Endothelial cell of umbilical vein (primary cell): ENCODE results near the gene SIPA1L3. TPM values are rescaled to one million over a fixed set of nuclear protein-coding genes. Genes with fewer than 3 reads are reported as not detected.

ENCODE experiments used
- BruUV-seq: library from RNA; stranded (reverse); fragments of 400-500 nt; replicated peaks from 2 replicates; lab custom pipeline; 2021; lab: Mats Ljungman, UMichigan
- CTCF ChIA-PET: fragments of 300-600, 350-600 bp; sonication (Branson Sonifier 250); formaldehyde crosslinking; loops from one replicate; lab custom pipeline; 2021; ENCODE audit warnings: antibody characterized with exemption, inconsistent platforms; lab: Charles Lee
- POLR2A ChIA-PET: fragments of 300-600, 350-600 bp; sonication (Branson Sonifier 250); formaldehyde crosslinking; loops from one replicate; lab custom pipeline; 2021; ENCODE audit warnings: antibody characterized with exemption, inconsistent platforms; lab: Charles Lee
- DNase-seq: peaks from one replicate; pipeline ENCODE4 v3.0.0-alpha.2; 2011; ENCODE audit warnings: low read depth, low spot score
- FAIRE-seq: peaks from 2 replicates; lab custom pipeline; 2011; peaks lifted over from hg19 to GRCh38; lab: Jason Lieb, UNC
- H2AFZ ChIP-seq: 2 replicates; pipeline ENCODE4 v1.6.0; 2012; ENCODE audit warnings: low read depth, low read length, control low read depth, inconsistent platforms
- H3K27ac ChIP-seq: 2 replicates; pipeline ENCODE4 v1.5.1; 2011; ENCODE audit warnings: low read depth, mild to moderate bottlenecking, control low read depth, low read length, moderate library complexity; ENCODE audit not compliant: insufficient read depth
- H3K27me3 ChIP-seq, 2 experiments: 2 replicates each; pipeline versions ENCODE4 v1.6.0 to v1.6.1; 2011; ENCODE audit warnings: low read length in 2 of 2, mixed read lengths in 1 of 2; ENCODE audit not compliant: control insufficient read depth in 2 of 2, insufficient read depth in 2 of 2
- H3K36me3 ChIP-seq, 2 experiments: 2 replicates in 1 of 2; 3 replicates in 1 of 2; pipeline ENCODE4 v1.5.1; 2011; ENCODE audit warnings: low read length in 2 of 2, mild to moderate bottlenecking in 1 of 2, moderate library complexity in 1 of 2; ENCODE audit not compliant: control insufficient read depth in 2 of 2, insufficient read depth in 2 of 2; ENCODE audit errors: extremely low read depth in 1 of 2
- H3K4me1 ChIP-seq: 3 replicates; pipeline ENCODE4 v1.5.1; 2011; ENCODE audit warnings: mild to moderate bottlenecking, low read length; ENCODE audit not compliant: control insufficient read depth, insufficient read depth; ENCODE audit errors: extremely low read depth
- H3K4me2 ChIP-seq: 2 replicates; pipeline ENCODE4 v1.6.1; 2011; ENCODE audit warnings: low read length, control low read depth, mixed read lengths; ENCODE audit not compliant: insufficient read depth
- H3K4me3 ChIP-seq, 3 experiments: fragments of 200-600 bp in 1 of 3; sonication (generic), shearing (Covaris generic) in 1 of 3; replicated peaks in 1 of 3; 2 replicates each; pipeline ENCODE4 v1.5.1; 2011 to 2016; ENCODE audit warnings: control low read depth in 3 of 3, low read length in 3 of 3, mild to moderate bottlenecking in 2 of 3, inconsistent platforms in 1 of 3, low read depth in 1 of 3, moderate library complexity in 1 of 3; ENCODE audit not compliant: insufficient read depth in 1 of 3
- H3K79me2 ChIP-seq: 2 replicates; pipeline ENCODE4 v1.6.0; 2012; ENCODE audit warnings: low read length, inconsistent platforms; ENCODE audit not compliant: control insufficient read depth, insufficient read depth
- H3K9ac ChIP-seq: replicated peaks from 2 replicates; pipeline ENCODE3; 2011; ENCODE audit warnings: low read length, control low read depth; ENCODE audit not compliant: insufficient read depth; ENCODE audit errors: extremely low read depth
- H3K9me1 ChIP-seq: replicated peaks from 3 replicates; pipeline ENCODE4 v1.6.0; 2011; ENCODE audit warnings: mild to moderate bottlenecking, low read length; ENCODE audit not compliant: control insufficient read depth, insufficient read depth; ENCODE audit errors: extremely low read depth
- H3K9me3 ChIP-seq: replicated peaks from 2 replicates; pipeline ENCODE4 v1.5.1; 2012; ENCODE audit warnings: low read length, inconsistent platforms; ENCODE audit not compliant: control insufficient read depth, insufficient read depth
- H4K20me1 ChIP-seq: replicated peaks from 2 replicates; pipeline ENCODE3; 2011; ENCODE audit warnings: mild to moderate bottlenecking, low read length; ENCODE audit not compliant: control insufficient read depth, insufficient read depth; ENCODE audit errors: extremely low read depth
- CTCF ChIP-seq, 2 donors: IDR thresholded peaks; 1 replicate in 1 of 2; 2 replicates in 1 of 2; pipeline ENCODE4 v1.5.1; 2011; ENCODE audit warnings: low read length in 2 of 2, mild to moderate bottlenecking in 2 of 2, moderate library complexity in 2 of 2, control low read depth in 1 of 2, inconsistent platforms in 1 of 2, low read depth in 1 of 2; ENCODE audit not compliant: insufficient read depth in 1 of 2; ENCODE audit errors: extremely low read depth in 1 of 2
- EZH2 ChIP-seq: IDR thresholded peaks from 2 replicates; pipeline ENCODE4 v1.6.1; 2012; ENCODE audit warnings: borderline replicate concordance, low read depth, mild to moderate bottlenecking, moderate library complexity, low read length, inconsistent platforms; ENCODE audit not compliant: severe bottlenecking
- FOS ChIP-seq: IDR thresholded peaks from 2 replicates; pipeline ENCODE4 v1.6.1; 2011; ENCODE audit warnings: mild to moderate bottlenecking, low read length, moderate library complexity, borderline replicate concordance; ENCODE audit not compliant: insufficient read depth
- GATA2 ChIP-seq: IDR thresholded peaks from 2 replicates; pipeline ENCODE4 v1.7.0; 2011; ENCODE audit warnings: low read depth, mild to moderate bottlenecking, moderate library complexity, mixed read lengths, low read length; ENCODE audit not compliant: insufficient read length, insufficient read depth
- JUN ChIP-seq: IDR thresholded peaks from 2 replicates; pipeline ENCODE4 v1.6.1; 2011; ENCODE audit warnings: borderline replicate concordance, low read depth; ENCODE audit not compliant: insufficient read length, insufficient read depth
- MAX ChIP-seq: IDR thresholded peaks from 2 replicates; pipeline ENCODE4 v1.6.1; 2011; ENCODE audit not compliant: insufficient read depth, insufficient read length
- MYC ChIP-seq: IDR thresholded peaks from one replicate; pipeline ENCODE4 v1.6.1; 2011; ENCODE audit warnings: mild to moderate bottlenecking, low read depth, low read length
- POLR2A ChIP-seq: IDR thresholded peaks from 2 replicates; pipeline ENCODE4 v1.6.1; 2012; ENCODE audit warnings: low read depth, mild to moderate bottlenecking, control low read depth, low read length
- POLR2AphosphoS5 ChIP-seq: IDR thresholded peaks from 2 replicates; pipeline ENCODE4 v1.6.1; 2012; ENCODE audit warnings: low read depth, mild to moderate bottlenecking, control low read depth, low read length, moderate library complexity; ENCODE audit not compliant: insufficient read depth
- dilution Hi-C: fragments of 300-500 bp; cut with MboI; formaldehyde crosslinking; loops from one replicate; pipeline ENCODE4 v1.15.0; 2019; ENCODE audit warnings: low sequenced_read_pairs; ENCODE audit not compliant: extremely low pct_ligation_motif_present
- intact Hi-C: fragments of 100-400 bp; cut with micrococcal nuclease; formaldehyde crosslinking; loops from one replicate; pipeline ENCODE4 v1.10.0; 2022
- polyA plus RNA-seq, 4 experiments: library from polyadenylated mRNA; depleted of rRNA in 3 of 4; stranded (reverse) in 3 of 4; unstranded in 1 of 4; fragments of >200 nt; gene quantifications; 2 replicates each; pipeline versions ENCODE4 v1.2.1 to v1.2.3, GENCODE V29; 2011 to 2012; ENCODE audit warnings: missing spikeins in 1 of 4
- total RNA-seq: library from RNA; stranded (reverse); gene quantifications from 2 replicates; pipeline ENCODE4 v1.2.3, GENCODE V29; 2021

SIPA1L3 gene
- total and polyA plus RNA-seq, 2 donors (not counting 3 experiments of a cell fraction or from before 2014, with no cell fraction given): 14.2 to 47.2 TPM

GRCh38 chr19:38012944-38013343, 105.9 kb downstream of the SIPA1L3 start:
- H3K4me2 ChIP-seq: no peak overlapping the region
- no peak overlapping the region for H2AFZ ChIP-seq
- FAIRE-seq (no peak), DNase-seq (no peak)
- no TSS peak for BruUV-seq
- H3K9ac ChIP-seq: no peak overlapping the region
- no peaks in the 10 kb centered on the region for H3K9me3 ChIP-seq
- TF ChIP-seq FOS (no peak), POLR2A (no peak), EZH2 (no peak), CTCF (IDR thresholded peaks at IDR 0.05; ENCODE audit: extremely low read depth in 1 of 2, insufficient read depth in 1 of 2, low read depth in 1 of 2, low read length in 2 of 2) (no peak), POLR2AphosphoS5 (no peak), JUN (no peak), GATA2 (no peak), MAX (no peak), MYC (no peak)
- intact Hi-C loops (no loop called here), dilution Hi-C loops (no loop called here)
- H3K36me3 ChIP-seq: no peaks in the 10 kb centered on the region
- H3K9me1 ChIP-seq: no peaks in the 10 kb centered on the region
- no peaks in the 10 kb centered on the region for H4K20me1 ChIP-seq
- no peak overlapping the region for H3K27ac ChIP-seq
- H3K79me2 ChIP-seq: peaks cover 5% of the 10 kb centered on the region
- H3K27me3 ChIP-seq: no peaks in the 10 kb centered on the region
- POLR2A ChIA-PET: no interaction called here
- no peaks in the 10 kb centered on the region for H3K4me1 ChIP-seq
- CTCF ChIA-PET: interaction anchor here (0.6 to 2.3 kb wide), 3 partner anchors 8 to 110 kb away, joined by 4 to 9 read pairs (median 9); no protein-coding TSS in a partner anchor
- no peak overlapping the region for H3K4me3 ChIP-seq
